Lower lobe of right lung (tissue), 2 donors: ENCODE data around the gene MGST3. TPM values are rescaled to one million over a fixed set of nuclear protein-coding genes. Genes with fewer than 3 reads are reported as not detected.
A peak's percentile ranks its signal among the peaks of the same experiment; 100 is the strongest.
"Not testable (repeated sequence)": the region's sequence is repeated elsewhere in the genome, so short reads cannot be mapped to it uniquely, and the experiment has no call there.

ENCODE experiments used
- ATAC-seq, 2 donors: fragments of 200-7000 bp; cut with Tn5 transposase; one replicate each; pipeline ENCODE4 v1.9.1; 2020 to 2022; ENCODE audit warnings: mild to moderate bottlenecking in 2 of 2, moderate library complexity in 2 of 2
- DNase-seq: peaks from one replicate; pipeline ENCODE4 v3.0.0-alpha.2; 2020
- H3K27ac ChIP-seq: fragments of 200-600 bp; one replicate; pipeline ENCODE4 v1.8.0; 2022
- H3K27me3 ChIP-seq: fragments of 200-600 bp; one replicate; pipeline ENCODE4 v1.8.0; 2022; ENCODE audit warnings: low read depth
- H3K36me3 ChIP-seq: fragments of 200-600 bp; one replicate; pipeline ENCODE4 v1.8.0; 2022; ENCODE audit warnings: mild to moderate bottlenecking
- H3K4me1 ChIP-seq: fragments of 200-600 bp; one replicate; pipeline ENCODE4 v1.8.0; 2022
- H3K4me3 ChIP-seq: fragments of 200-600 bp; one replicate; pipeline ENCODE4 v1.8.0; 2022; ENCODE audit warnings: mild to moderate bottlenecking
- H3K9me3 ChIP-seq: fragments of 200-600 bp; one replicate; pipeline ENCODE4 v1.8.0; 2022
- intact Hi-C: fragments of 100-400 bp; cut with DNase I; formaldehyde crosslinking; loops from one replicate; pipeline ENCODE4 v1.11.0; 2022
- total RNA-seq: library from RNA; stranded (reverse); fragmentation: NEBNext Ultra II Directional; extraction: Animal tissue kit (Norgen Biotek cat#: 25700); gene quantifications from one replicate; pipeline ENCODE4 v1.2.1, GENCODE V29; 2021
- TF ChIP-seq, protein P1 (sequence below): fragments of 200-600 bp; IDR thresholded peaks from one replicate; pipeline ENCODE4 v1.8.0; 2022; ENCODE audit warnings: antibody characterized with exemption, mild to moderate bottlenecking
- donor health status: DM: no; HTN: yes; CAD: no; lungs with severe emphysema.

The MGST3 gene
- total RNA-seq, 1 donor from 2014 or later: 216 TPM

DNA sequence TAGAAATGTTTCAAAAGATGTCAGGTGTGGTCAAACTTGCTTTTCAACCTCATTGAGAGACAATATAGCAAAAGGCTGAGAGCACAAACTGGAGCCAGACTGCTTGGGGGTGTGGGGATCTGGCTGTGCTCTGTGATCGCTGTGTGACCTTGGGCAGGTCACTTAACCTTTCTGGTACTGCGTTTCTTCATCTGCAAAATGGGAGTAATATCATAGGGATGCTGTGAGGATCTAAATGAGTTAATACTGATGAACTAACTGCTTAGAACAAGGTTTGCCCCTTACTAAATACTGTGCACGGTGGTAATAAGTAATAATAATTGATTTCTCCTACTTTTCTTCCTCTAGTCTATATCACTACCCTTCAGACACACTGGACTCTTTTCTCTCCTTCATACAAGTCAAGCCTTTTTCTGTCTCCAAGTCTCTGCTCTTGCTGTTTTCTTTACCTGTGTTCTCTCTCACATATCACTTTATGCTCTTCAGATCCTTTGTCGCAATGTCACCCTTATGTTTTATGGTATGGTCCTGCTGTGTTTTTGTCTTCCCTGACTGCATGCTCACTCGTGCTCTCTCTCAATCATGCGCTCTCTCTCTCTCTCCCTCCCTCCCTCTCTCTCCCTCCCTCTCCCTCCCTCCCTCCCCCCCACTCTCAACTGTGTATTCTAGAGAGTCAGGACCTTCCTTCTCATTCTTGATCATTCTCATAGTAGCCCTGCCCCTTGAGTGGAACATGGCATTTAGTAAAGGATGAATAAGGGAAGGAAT is 3.3 kb downstream of the MGST3 start:
- ATAC-seq: no peak
- H3K4me1 ChIP-seq: peaks cover 78% of the 10 kb centered on the region
- intact Hi-C loops: no loop called here
- no peak overlapping the region for H3K4me3 ChIP-seq
- TF ChIP-seq, protein P1, sequence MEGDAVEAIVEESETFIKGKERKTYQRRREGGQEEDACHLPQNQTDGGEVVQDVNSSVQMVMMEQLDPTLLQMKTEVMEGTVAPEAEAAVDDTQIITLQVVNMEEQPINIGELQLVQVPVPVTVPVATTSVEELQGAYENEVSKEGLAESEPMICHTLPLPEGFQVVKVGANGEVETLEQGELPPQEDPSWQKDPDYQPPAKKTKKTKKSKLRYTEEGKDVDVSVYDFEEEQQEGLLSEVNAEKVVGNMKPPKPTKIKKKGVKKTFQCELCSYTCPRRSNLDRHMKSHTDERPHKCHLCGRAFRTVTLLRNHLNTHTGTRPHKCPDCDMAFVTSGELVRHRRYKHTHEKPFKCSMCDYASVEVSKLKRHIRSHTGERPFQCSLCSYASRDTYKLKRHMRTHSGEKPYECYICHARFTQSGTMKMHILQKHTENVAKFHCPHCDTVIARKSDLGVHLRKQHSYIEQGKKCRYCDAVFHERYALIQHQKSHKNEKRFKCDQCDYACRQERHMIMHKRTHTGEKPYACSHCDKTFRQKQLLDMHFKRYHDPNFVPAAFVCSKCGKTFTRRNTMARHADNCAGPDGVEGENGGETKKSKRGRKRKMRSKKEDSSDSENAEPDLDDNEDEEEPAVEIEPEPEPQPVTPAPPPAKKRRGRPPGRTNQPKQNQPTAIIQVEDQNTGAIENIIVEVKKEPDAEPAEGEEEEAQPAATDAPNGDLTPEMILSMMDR: no peak
- H3K9me3 ChIP-seq: no peaks in the 10 kb centered on the region
- DNase-seq: no peak
- peaks cover 14% of the 10 kb centered on the region for H3K36me3 ChIP-seq
- no peak overlapping the region for H3K27ac ChIP-seq
- H3K27me3 ChIP-seq: no peaks in the 10 kb centered on the region

DNA sequence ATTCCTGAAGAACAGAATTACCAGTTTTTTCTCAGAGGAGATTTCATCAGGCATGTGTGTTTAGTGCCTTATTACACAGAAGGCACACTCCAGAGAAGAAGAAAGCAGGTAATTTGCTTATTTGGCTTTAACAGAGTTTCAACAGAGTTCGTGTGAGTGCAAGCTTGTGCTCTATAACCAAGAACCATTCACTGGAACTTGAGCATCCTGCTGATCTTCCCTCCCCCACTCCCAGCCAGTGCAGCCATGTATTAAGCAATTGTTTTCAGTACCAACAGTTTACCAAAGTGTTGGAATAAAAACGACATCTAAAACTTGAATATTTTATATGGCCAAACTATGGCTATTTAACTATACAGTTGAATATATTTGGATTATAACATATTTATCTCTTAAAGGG is 4.3 kb downstream of the MGST3 start:
- Histone ChIP-seq H3K4me3 (no peak overlapping the region), H3K27ac (no peak overlapping the region), H3K9me3 (no peaks in the 10 kb centered on the region), H3K27me3 (no peaks in the 10 kb centered on the region), H3K4me1 (peaks cover 75% of the 10 kb centered on the region), H3K36me3 (peaks cover 17% of the 10 kb centered on the region)
- DNase-seq: no peak
- TF ChIP-seq, protein P1: no peak
- intact Hi-C loops: no loop called here
- ATAC-seq: no peak

DNA sequence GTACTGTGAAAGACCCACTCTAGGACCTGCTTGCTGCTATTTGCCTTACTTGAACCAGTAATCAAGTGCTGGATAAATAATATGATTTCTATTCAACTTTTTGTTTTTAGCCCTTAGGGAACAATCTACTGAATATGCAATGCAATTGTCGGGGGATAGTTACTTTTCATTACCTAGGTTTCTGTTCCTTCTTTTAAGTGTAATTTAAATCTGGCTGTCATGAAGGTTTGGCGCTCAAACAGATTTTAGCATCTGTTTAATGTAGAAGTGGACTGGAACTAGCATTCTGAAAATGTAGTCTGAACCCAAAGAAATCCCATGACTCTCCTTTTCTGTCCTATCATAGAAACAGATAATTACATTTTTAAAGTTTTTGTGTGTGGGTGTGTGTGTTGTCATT is 4.8 kb downstream of the MGST3 start:
- H3K27ac ChIP-seq: no peak overlapping the region
- intact Hi-C loops: no loop called here
- TF ChIP-seq, protein P1: no peak
- H3K4me3 ChIP-seq: no peak overlapping the region
- H3K27me3 ChIP-seq: no peaks in the 10 kb centered on the region
- DNase-seq (no peak), ATAC-seq (no peak)
- H3K9me3 ChIP-seq: no peaks in the 10 kb centered on the region
- peaks cover 17% of the 10 kb centered on the region for H3K36me3 ChIP-seq
- peaks cover 75% of the 10 kb centered on the region for H3K4me1 ChIP-seq

DNA sequence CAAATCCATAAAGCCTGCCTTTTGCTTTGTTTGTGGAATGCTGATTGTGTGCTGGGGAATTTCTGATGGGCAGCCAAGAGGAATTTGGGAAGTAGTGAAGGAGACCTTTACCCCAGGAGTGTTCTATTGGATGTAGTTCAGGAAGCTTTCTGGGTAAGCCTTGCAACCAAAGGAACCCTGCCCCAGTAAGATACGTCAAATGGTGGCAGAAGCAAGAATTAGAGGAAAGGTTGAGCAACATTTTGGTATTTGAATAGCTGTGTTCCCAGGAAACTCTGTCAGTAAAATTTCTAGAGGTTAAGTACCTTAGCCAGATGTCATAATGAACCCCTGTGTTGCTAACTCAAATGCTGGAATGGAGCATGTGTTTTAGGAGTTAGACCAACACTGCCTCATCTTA is 6.4 kb downstream of the MGST3 start:
- peaks cover 85% of the 10 kb centered on the region for H3K4me1 ChIP-seq
- H3K27ac ChIP-seq: peak overlapping the region; percentile 59
- ATAC-seq (peak; percentile 77 to 80), DNase-seq (no peak)
- intact Hi-C loops: no loop called here
- peaks cover 17% of the 10 kb centered on the region for H3K36me3 ChIP-seq
- no peaks in the 10 kb centered on the region for H3K9me3 ChIP-seq
- TF ChIP-seq, protein P1: no peak
- H3K4me3 ChIP-seq: no peak overlapping the region
- H3K27me3 ChIP-seq: no peaks in the 10 kb centered on the region

DNA sequence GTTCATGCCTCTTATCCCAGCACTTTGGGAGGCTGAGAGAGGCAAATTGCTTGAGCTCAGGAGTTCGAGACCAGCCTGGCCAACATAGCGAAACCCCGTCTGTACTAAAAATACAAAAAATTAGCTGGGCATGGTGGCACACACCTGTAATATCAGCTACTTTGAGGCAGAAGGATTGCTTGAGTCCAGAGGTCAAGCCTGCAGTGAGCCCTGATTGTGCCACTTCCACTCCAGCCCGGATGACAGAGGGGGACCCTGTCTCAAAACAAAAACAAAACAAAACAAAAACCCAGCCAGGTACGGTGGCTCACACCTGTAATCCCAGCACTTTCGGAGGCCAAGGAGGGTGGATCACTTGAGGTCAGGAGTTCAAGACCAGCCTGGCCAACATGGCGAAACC is 7.2 kb downstream of the MGST3 start:
- H3K27me3 ChIP-seq, DNase-seq, ATAC-seq, intact Hi-C loops, H3K9me3 ChIP-seq, H3K4me3 ChIP-seq: not testable (repeated sequence)
- Histone ChIP-seq H3K4me1 (peaks cover 85% of the 10 kb centered on the region), H3K27ac (peak overlapping the region; percentile 59), H3K36me3 (peaks cover 17% of the 10 kb centered on the region)

DNA sequence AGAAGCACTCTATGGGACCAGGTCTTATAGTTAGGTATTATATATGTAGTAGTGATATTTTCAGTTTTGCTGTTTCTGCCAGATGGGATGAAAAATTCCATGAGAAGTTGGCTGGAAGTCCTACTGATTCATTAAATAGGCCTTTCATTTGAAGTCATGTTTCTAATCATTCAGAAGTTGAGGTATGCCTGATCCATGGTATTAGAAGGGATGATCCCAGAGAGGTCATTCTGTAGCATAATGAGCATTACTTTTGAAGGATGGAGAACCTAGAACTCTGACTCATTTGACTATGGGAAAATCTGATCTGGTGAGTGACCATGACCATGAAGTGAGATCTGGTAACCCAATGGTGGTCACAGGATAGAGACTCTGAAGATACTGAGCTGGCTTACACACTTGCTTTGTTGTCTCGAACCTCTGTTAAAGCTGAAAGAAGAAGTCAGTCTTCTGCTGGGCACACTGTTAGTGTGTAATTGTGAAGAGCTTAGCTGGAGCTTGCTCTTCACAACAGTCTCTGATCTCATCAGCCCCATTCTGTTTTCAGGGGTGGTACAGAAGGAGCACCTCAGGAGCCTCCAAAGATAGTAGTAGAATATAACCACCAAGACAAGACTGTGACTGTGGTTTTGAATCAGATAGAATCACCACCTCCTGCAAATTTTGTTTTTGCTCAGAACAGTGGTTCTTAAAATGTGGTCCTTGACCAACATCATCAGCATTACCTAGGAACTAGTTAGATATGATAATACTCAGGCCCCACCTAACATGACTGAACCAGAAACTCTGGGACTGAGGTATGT is 9.0 kb downstream of the MGST3 start:
- H3K27ac ChIP-seq: no peak overlapping the region
- intact Hi-C loops: no loop called here
- ATAC-seq: no peak
- DNase-seq: no peak
- peaks cover 17% of the 10 kb centered on the region for H3K36me3 ChIP-seq
- no peaks in the 10 kb centered on the region for H3K9me3 ChIP-seq
- TF ChIP-seq, protein P1: no peak
- no peak overlapping the region for H3K4me3 ChIP-seq
- peaks cover 71% of the 10 kb centered on the region for H3K4me1 ChIP-seq
- no peaks in the 10 kb centered on the region for H3K27me3 ChIP-seq
